ENCODE measurements around the gene ANO7. TPM values are rescaled to one million over a fixed set of nuclear protein-coding genes. Genes with fewer than 3 reads are reported as not detected.

ANO7 gene
- total and polyA plus RNA-seq, 11 donors = 0.67 to 3.0 (median 1.1) TPM

DNA sequence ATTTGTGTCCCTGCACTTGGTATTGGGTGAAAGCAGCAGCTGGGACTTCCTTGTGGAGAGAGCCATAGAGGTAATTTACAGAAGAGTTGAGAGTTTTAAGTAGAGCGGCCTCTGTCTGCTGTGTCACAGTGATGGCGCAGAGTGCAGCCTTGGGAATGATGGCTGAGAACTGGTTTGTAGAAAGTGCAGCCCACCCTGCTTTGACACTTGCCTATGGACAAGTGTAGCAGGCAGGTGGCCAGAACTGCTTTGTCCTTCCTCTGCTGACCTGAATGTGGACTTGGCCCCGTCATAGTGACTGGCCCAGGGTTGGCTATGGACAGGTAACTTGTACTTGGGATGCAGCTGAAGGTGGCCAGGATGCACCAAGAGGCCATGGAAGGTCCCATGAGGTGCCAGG is 6.4 kb upstream of the ANO7 start:
- H3K4me1 ChIP-seq = peaks cover 0 to 5% (median 0%) of the 10 kb centered on the region in 12 donors
- intact Hi-C loops (cut with DNase I) = no loop called here

DNA sequence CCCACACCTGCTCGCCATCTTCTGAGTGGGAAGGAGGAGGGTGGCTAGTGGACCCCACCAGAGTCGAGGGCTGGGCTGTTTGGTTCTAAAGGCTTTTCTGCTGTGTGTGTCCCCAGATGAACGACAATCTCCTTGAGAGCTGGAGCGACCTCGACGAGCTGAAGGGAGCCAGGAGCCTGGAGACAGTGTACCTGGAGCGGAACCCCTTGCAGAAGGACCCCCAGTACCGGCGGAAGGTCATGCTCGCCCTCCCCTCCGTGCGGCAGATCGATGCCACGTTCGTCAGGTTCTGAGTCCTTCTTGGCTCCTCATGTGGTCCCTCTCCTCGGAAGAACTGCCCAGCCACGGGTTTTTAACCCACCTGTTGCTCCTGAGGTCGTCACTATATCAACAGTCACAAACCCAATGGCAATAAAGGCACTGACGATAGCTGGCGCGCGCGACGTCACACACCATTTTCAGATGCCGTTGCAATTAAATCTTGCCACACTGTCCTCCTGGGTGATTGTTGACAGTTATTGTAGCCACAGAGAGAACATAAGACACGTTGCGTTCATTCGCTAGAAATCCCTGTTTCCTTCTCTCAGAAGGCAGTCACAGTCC is 5.8 kb upstream of the ANO7 start:
- Histone ChIP-seq H3K4me1 (peaks cover 0 to 5% (median 0%) of the 10 kb centered on the region in 12 donors), H3K36me3 (peaks cover 0 to 39% (median 31%) of the 10 kb centered on the region in 9 donors), H3K4me3 (no peak overlapping the region), H3K9me3 (no peaks in the 10 kb centered on the region), H3K27ac (no peak overlapping the region), H3K27me3 (no peaks in the 10 kb centered on the region)
- DNase-seq = no peak
- TF ChIP-seq POLR2A (IDR thresholded peaks at IDR 0.05) = no peak
- TF ChIP-seq, protein P1, sequence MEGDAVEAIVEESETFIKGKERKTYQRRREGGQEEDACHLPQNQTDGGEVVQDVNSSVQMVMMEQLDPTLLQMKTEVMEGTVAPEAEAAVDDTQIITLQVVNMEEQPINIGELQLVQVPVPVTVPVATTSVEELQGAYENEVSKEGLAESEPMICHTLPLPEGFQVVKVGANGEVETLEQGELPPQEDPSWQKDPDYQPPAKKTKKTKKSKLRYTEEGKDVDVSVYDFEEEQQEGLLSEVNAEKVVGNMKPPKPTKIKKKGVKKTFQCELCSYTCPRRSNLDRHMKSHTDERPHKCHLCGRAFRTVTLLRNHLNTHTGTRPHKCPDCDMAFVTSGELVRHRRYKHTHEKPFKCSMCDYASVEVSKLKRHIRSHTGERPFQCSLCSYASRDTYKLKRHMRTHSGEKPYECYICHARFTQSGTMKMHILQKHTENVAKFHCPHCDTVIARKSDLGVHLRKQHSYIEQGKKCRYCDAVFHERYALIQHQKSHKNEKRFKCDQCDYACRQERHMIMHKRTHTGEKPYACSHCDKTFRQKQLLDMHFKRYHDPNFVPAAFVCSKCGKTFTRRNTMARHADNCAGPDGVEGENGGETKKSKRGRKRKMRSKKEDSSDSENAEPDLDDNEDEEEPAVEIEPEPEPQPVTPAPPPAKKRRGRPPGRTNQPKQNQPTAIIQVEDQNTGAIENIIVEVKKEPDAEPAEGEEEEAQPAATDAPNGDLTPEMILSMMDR (IDR thresholded peaks at IDR 0.05) = no peak
- ATAC-seq = no peak
- 92 to 95% (median 93%) methylated on average over 26 to 28 of the region's 28 CpGs for WGBS, 4 donors
- intact Hi-C loops (cut with DNase I) = no loop called here

More for the DNA sequence above, 6.4 kb upstream of the ANO7 start:
- ATAC-seq = no peak
- TF ChIP-seq, protein P1 (IDR thresholded peaks at IDR 0.05) = no peak
- no peak for TF ChIP-seq POLR2A (IDR thresholded peaks at IDR 0.05)
- no peak overlapping the region for H3K4me3 ChIP-seq
- H3K36me3 ChIP-seq = peaks cover 0 to 44% (median 35%) of the 10 kb centered on the region in 9 donors
- 97 to 100% (median 99%) methylated on average over 2 to 3 of the region's 3 CpGs for WGBS, 4 donors
- no peak for DNase-seq
- H3K27me3 ChIP-seq = no peaks in the 10 kb centered on the region
- no peaks in the 10 kb centered on the region for H3K9me3 ChIP-seq
- H3K27ac ChIP-seq = no peak overlapping the region

DNA sequence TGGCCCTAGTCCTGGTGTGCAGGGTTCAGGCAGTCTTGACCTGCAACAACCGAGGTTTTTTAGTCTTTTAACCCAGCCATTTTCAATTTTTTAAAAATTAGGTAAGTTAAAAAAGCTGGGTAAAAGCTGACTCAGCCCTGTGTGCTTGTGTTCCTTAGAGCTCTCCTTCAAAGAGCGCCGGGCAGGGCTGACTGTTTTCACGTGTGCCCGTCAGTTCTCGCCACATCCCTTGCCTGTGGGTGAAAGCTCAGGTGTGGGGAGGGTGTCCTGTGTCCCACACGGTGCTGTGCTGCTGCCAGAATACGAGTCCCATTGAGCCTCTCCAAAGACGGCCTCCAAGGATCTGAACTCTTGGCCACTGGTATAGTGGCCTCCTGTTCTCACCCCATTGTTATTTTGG is 5.3 kb upstream of the ANO7 start:
- ATAC-seq (no peak), DNase-seq (no peak)
- TF ChIP-seq, protein P1 (IDR thresholded peaks at IDR 0.05) = no peak
- TF ChIP-seq POLR2A (IDR thresholded peaks at IDR 0.05) = no peak
- Histone ChIP-seq H3K9me3 (no peaks in the 10 kb centered on the region), H3K4me1 (peaks cover 0 to 5% (median 0%) of the 10 kb centered on the region in 12 donors), H3K4me3 (no peak overlapping the region), H3K27ac (no peak overlapping the region), H3K27me3 (no peaks in the 10 kb centered on the region), H3K36me3 (peaks cover 0 to 33% (median 25%) of the 10 kb centered on the region in 9 donors)
- intact Hi-C loops (cut with DNase I) = no loop called here
- 91 to 96% (median 93%) methylated on average over 9 of the region's 9 CpGs for whole genome bisulfite sequencing, 4 donors

- no peak for DNase-seq
- H3K36me3 ChIP-seq = peaks cover 0 to 20% (median 13%) of the 10 kb centered on the region in 9 donors
- H3K27ac ChIP-seq = no peak overlapping the region
- ATAC-seq = no peak
- no peaks in the 10 kb centered on the region for H3K27me3 ChIP-seq
- H3K4me1 ChIP-seq = no peaks in the 10 kb centered on the region
- TF ChIP-seq, protein P1 (IDR thresholded peaks at IDR 0.05) = no peak
- TF ChIP-seq POLR2A (IDR thresholded peaks at IDR 0.05) = no peak
- H3K9me3 ChIP-seq = no peaks in the 10 kb centered on the region
- no peak overlapping the region for H3K4me3 ChIP-seq
- WGBS, 4 donors = 73 to 80% (median 77%) methylated on average over 9 of the region's 9 CpGs
- intact Hi-C loops (cut with DNase I) = no loop called here
Observed at GRCh38 chr2:241184901-241185300, 3.6 kb upstream of the ANO7 start.
